ENCODE results near the gene SYNPO. TPM values are rescaled to one million over a fixed set of nuclear protein-coding genes. Genes with fewer than 3 reads are reported as not detected.

SYNPO gene
- total RNA-seq, 1 donor from 2014 or later, result 49.3 TPM

GRCh38 chr5:150641824-150642566, 1.5 kb downstream of the SYNPO start:
- ChIA-PET POLR2A (interaction anchor here (0.7 kb wide), 1 partner anchor 62 kb away, joined by 6 read pairs; no protein-coding TSS in a partner anchor), CTCF (no interaction called here)
- peaks cover 2% of the 10 kb centered on the region for H3K36me3 Mint-ChIP-seq (ENCODE audit: low read depth)
- ATAC-seq (ENCODE audit: low read depth) (no peak), DNase-seq (no peak)
- no peaks in the 10 kb centered on the region for H3K4me1 Mint-ChIP-seq
- H3K4me3 Mint-ChIP-seq, result no peak overlapping the region
- H3K9me3 Mint-ChIP-seq, result no peaks in the 10 kb centered on the region
- TF ChIP-seq CTCF (IDR thresholded peaks at IDR 0.05), result no peak
- intact Hi-C loops (cut with micrococcal nuclease), result loop anchor here (5.0 kb wide), 1 partner anchor 35 kb away; no protein-coding TSS in a partner anchor
- H3K27ac Mint-ChIP-seq, result no peak overlapping the region
- H3K27me3 Mint-ChIP-seq, result no peaks in the 10 kb centered on the region

- intact Hi-C loops (cut with micrococcal nuclease), result loop anchor here (5.0 kb wide), 1 partner anchor 35 kb away; no protein-coding TSS in a partner anchor
- Mint-ChIP-seq H3K36me3 (ENCODE audit: low read depth) (peaks cover 8% of the 10 kb centered on the region), H3K9me3 (no peaks in the 10 kb centered on the region), H3K4me1 (no peaks in the 10 kb centered on the region), H3K27ac (no peak overlapping the region), H3K4me3 (no peak overlapping the region), H3K27me3 (no peaks in the 10 kb centered on the region)
- ChIA-PET POLR2A (interaction anchor here (0.7 kb wide), 1 partner anchor 61 kb away, joined by 6 read pairs; no protein-coding TSS in a partner anchor), CTCF (no interaction called here)
- no peak for DNase-seq
- no peak for TF ChIP-seq CTCF (IDR thresholded peaks at IDR 0.05)
- ATAC-seq (ENCODE audit: low read depth), result no peak
Observed at GRCh38 chr5:150642567-150642927, 2.1 kb downstream of the SYNPO start.

- ChIA-PET POLR2A (interaction anchor here (0.7 kb wide), 1 partner anchor 60 kb away, joined by 6 read pairs; no protein-coding TSS in a partner anchor), CTCF (no interaction called here)
- no peaks in the 10 kb centered on the region for H3K27me3 Mint-ChIP-seq
- no peak for TF ChIP-seq CTCF (IDR thresholded peaks at IDR 0.05)
- no peak overlapping the region for H3K4me3 Mint-ChIP-seq
- DNase-seq, result no peak
- no peak overlapping the region for H3K27ac Mint-ChIP-seq
- peaks cover 11% of the 10 kb centered on the region for H3K36me3 Mint-ChIP-seq (ENCODE audit: low read depth)
- no peaks in the 10 kb centered on the region for H3K9me3 Mint-ChIP-seq
- H3K4me1 Mint-ChIP-seq, result no peaks in the 10 kb centered on the region
- intact Hi-C loops (cut with micrococcal nuclease), result loop anchor here (5.0 kb wide), 1 partner anchor 36 kb away; no protein-coding TSS in a partner anchor
- no peak for ATAC-seq (ENCODE audit: low read depth)
Observed at GRCh38 chr5:150642991-150643710, 2.7 kb downstream of the SYNPO start.

GRCh38 chr5:150644058-150644457, 3.6 kb downstream of the SYNPO start:
- Mint-ChIP-seq H3K27ac (no peak overlapping the region), H3K9me3 (no peaks in the 10 kb centered on the region), H3K4me3 (no peak overlapping the region), H3K4me1 (no peaks in the 10 kb centered on the region), H3K36me3 (ENCODE audit: low read depth) (peaks cover 19% of the 10 kb centered on the region), H3K27me3 (no peaks in the 10 kb centered on the region)
- ATAC-seq (ENCODE audit: low read depth) (no peak), DNase-seq (no peak)
- intact Hi-C loops (cut with micrococcal nuclease), result loop anchor here (5.0 kb wide), 1 partner anchor 37 kb away; no protein-coding TSS in a partner anchor
- CTCF ChIA-PET, result no interaction called here
- TF ChIP-seq CTCF (IDR thresholded peaks at IDR 0.05), result no peak
- POLR2A ChIA-PET, result no interaction called here

- CTCF ChIA-PET, result no interaction called here
- DNase-seq (no peak), ATAC-seq (ENCODE audit: low read depth) (no peak)
- POLR2A ChIA-PET, result no interaction called here
- intact Hi-C loops (cut with micrococcal nuclease), result loop anchor here (5.0 kb wide), 1 partner anchor 37 kb away; no protein-coding TSS in a partner anchor
- Mint-ChIP-seq H3K4me3 (no peak overlapping the region), H3K9me3 (no peaks in the 10 kb centered on the region), H3K4me1 (no peaks in the 10 kb centered on the region), H3K27me3 (no peaks in the 10 kb centered on the region), H3K27ac (no peak overlapping the region), H3K36me3 (ENCODE audit: low read depth) (peaks cover 23% of the 10 kb centered on the region)
- TF ChIP-seq CTCF (IDR thresholded peaks at IDR 0.05), result no peak
Observed at GRCh38 chr5:150644514-150644913, 4.1 kb downstream of the SYNPO start.
